Measurements from ENCODE around the gene TMEM120A. TPM values are rescaled to one million over a fixed set of nuclear protein-coding genes. Genes with fewer than 3 reads are reported as not detected.

TMEM120A gene
- total and polyA plus RNA-seq, 2 experiments from 2014 or later: 12.7 to 22.3 TPM

GRCh38 chr7:75968012-75968411, 26.4 kb downstream of the TMEM120A start (continued):
- no peak for TF ChIP-seq ZNF462 (CRISPR knock-in tag; IDR thresholded peaks at IDR 0.05)

GRCh38 chr7:75967487-75967997, 26.9 kb downstream of the TMEM120A start:
- Mint-ChIP-seq H3K27ac (no peak overlapping the region; the same call in 1 of the 2 replicates), H3K36me3 (ENCODE audit: low read depth) (peaks cover 13% of the 10 kb centered on the region), H3K4me1 (peaks cover 6% of the 10 kb centered on the region)
- TF ChIP-seq EZH2 (IDR thresholded peaks at IDR 0.05; ENCODE audit: low read depth, unreplicated experiment): no peak
- TF ChIP-seq POLR2AphosphoS5 (IDR thresholded peaks at IDR 0.05; ENCODE audit: low read depth): no peak
- TF ChIP-seq ZNF462 (CRISPR knock-in tag; IDR thresholded peaks at IDR 0.05): no peak
- no peak for TF ChIP-seq JUNB (IDR thresholded peaks at IDR 0.05; ENCODE audit: unreplicated experiment)
- no peak for TF ChIP-seq CTCF (conservative IDR thresholded peaks at IDR 0.05; ENCODE audit: low read depth in 2 of 2)
- no peak for TF ChIP-seq NANOG (IDR thresholded peaks at IDR 0.05; ENCODE audit: borderline replicate concordance)

More at GRCh38 chr7:75967487-75967997, 26.9 kb downstream of the TMEM120A start:
- Histone ChIP-seq H3F3A (replicated peaks; ENCODE audit: low read depth) (no peaks in the 10 kb centered on the region), H2AFZ (no peak overlapping the region), H3K36me3 (ENCODE audit: insufficient read depth) (0 out of 2 replicates have a peak, but pooled peaks cover 2% of the 10 kb centered on the region), H4K20me1 (replicated peaks; ENCODE audit: insufficient read depth) (no peaks in the 10 kb centered on the region; the same call in 1 of the 2 replicates), H3K27ac (ENCODE audit: low read depth) (no peak overlapping the region), H3K79me2 (replicated peaks; ENCODE audit: insufficient read depth) (0 out of 2 replicates have a peak, but pooled peaks cover 2% of the 10 kb centered on the region), H3K9me2 (ENCODE audit: insufficient read depth) (no peaks in the 10 kb centered on the region), H3K4me3 (no peak overlapping the region), H3K27me3 (ENCODE audit: insufficient read depth) (no peaks in the 10 kb centered on the region), H3K4me1 (ENCODE audit: insufficient read depth) (no peaks in the 10 kb centered on the region), H3K4me2 (no peak overlapping the region)
- H3K27me3 Mint-ChIP-seq (ENCODE audit: insufficient read depth, low read depth, poor library complexity): peaks cover 6% of the 10 kb centered on the region
- H3K4me3 Mint-ChIP-seq: no peak overlapping the region
- H3K9me3 Mint-ChIP-seq: no peaks in the 10 kb centered on the region
- ATAC-seq (no peak), DNase-seq (ENCODE audit: low spot score) (no peak)

All from GM23338 (cell line).